Cerebellar nuclear complex (tissue), 1 donor: Measurements from ENCODE around the gene NHSL2.
"Not testable (repeated sequence)": the region's sequence is repeated elsewhere in the genome, so short reads cannot be mapped to it uniquely, and the experiment has no call there.

Experiments
- DNase-seq, 2 experiments: peaks; one replicate each; lab custom pipeline; 2025; lab: John Stamatoyannopoulos, UW

Gene NHSL2

DNA sequence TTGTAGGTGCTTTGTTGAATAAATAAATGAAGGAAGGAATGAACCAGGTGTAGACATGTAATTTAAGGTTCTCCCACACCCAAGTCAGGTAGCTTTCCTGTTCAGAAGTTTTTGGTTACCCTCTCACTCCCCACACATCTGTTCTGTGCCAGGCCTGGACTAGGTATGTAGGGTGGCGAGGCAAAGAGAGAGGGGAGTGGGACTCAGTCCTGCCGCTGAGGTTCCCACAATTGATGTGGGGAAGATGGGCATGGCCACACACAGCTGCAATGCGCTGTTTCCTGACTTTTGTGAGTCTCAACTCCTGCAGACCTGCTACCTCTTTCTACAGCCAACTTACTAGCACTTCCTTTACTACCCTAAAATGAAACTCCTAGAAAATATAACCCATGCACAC, 132.2 kb downstream of the NHSL2 start:
- DNase-seq, result no peak

DNA sequence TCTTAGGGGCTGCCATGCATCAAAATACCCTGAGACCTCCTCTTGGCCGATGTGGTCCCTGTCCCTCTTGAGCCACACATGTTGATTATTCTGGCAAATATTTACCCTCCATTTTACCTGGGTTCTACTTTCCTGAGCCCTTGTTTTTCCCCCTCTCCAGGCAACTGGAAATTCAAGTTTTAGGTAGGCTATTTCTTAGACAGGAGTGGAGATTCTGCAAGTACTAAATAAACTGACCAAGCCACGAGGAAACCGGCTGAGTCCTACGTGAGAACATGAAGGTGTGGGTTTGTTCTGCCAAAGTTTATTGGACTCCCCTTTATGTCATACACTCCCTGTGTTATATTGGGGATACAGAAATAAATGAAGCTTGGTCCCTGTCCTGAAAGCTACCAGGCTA, 133.0 kb downstream of the NHSL2 start:
- no peak for DNase-seq

DNA sequence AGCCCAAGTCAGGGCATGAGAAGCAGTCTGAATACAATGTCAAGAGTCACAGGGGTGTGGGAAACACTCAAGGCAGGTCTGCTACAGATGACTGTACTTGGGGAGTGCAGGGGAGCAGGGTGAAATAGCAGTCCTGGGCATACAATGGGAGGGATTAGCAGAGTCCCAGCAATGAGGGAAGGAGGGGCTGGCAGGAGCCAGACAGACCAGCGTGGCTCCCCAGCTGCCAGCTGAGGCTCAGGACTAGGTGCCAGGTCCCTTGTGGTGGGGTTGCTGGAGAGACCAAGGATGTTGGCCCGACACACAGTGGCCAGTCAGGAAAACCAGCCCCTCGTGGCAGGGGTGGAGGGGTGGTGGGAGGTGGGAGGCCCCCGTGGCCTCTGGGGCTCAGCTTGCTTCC, 134.5 kb downstream of the NHSL2 start:
- DNase-seq, result no peak

DNA sequence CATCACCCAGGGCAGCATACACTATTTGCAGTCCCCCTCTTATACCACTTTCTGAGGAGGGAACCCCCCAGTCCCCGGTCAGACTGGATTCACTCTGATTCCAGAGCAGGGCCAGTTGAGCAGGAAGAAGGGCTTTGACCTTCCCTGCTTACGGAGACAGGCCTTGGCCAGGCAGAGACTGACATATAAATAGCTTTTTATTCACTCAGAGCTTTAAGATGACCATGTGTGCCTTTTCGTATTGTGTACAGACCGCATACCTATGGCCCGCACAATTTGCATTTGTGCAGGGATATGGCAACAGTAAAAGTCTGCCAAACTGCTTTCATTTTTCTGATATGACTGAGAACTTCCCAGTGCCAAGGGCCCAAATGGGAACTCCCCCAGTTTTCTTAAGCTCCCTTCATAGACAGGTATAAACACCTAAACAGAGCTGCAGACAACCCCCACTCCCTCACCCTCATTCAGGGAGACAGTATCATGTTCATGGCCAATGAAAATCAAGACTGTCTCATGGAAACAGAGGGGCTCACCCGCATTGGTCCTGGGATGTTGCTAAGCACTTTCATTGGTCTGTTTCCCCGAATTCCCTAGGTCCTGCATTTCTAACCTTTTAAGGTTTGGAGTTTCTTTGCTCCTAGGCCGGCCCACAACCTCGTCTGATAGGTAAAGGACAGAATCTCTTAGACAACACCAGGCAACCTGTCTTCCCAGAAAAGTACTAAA, 135.1 kb downstream of the NHSL2 start:
- DNase-seq, result no peak

DNA sequence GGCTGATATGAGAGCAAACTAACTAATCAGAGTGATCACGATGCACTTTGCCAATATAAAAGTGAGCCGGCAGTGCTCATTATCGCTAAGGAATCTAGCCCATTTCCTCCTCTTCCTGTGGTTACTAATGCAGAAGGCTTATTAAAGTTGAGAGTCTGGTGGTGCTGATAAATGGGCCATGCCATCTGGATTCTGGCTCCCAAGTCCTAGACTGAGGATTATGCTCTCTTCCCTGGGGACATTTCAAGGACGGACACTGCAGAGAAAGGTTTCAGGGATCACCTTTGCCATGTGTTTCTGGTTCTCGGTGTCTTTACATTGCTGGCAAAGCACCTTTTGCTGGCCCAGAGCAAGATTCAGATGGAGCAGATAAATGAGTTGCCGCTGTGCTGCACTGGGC, 135.8 kb downstream of the NHSL2 start:
- no peak for DNase-seq

DNA sequence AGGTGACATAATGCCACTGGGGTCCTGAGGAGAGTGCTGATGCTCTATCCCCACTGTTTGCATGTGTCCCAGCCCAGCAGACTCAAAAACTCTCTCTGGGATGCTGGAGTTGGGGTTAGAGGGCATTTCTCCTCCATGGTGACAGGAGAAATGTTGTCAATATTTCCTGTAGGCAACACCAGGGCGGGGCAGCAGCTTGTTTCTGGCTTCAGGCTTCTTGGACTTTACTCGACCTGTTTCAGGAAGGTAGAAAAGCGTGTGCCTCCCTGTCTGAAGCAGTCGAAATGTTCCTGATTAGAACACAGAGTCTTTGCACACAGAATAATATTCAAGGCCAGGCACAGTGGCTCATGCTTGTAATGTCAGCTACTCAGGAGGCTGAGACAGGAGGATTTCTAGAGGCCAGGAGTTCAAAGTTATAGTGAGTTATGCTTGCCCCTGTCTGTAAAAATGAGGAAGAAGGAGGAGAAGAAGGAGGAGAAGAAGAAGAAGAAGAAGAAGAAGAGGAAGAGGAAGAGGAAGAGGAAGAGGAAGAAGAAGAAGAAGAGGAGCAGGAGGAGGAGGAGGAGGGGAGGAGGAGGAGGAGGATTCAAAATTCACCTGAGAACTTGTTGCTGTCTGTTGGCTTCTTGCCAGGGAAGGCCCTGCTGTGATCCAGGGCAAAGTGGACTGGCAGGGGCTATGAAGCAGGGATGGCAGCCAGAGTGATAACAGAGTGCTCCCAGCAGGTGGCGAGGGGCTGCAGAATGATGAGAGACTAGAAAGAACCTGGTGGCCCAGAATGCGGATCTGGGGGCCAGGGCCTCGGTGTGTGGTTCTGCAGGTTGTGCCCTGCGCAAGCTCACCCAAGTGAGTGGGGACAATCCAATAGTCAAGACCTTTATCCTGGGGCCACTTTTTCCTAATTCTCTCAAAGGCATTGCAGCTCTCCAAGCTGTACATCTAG, 138.1 kb downstream of the NHSL2 start:
- DNase-seq, result no peak

DNA sequence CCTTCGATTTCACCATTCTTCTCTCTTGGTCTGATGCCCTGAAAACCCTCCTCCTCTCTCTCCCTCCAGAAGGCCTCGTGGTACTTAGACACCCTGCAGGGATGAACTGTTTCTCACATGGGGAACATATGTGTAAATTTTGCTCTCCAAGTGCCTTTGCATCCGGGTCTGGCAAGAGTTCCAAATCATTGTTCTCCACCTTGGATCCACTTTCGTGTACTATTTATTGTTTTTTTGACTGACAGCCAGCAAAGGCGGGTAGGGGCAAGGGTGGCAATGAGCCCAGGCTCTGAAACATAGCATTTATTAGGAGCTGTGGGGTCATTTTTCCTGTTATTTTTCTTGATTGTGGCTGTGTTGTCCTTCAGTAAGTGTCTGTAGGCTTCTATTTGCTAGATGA, 139.4 kb downstream of the NHSL2 start:
- no peak for DNase-seq

DNA sequence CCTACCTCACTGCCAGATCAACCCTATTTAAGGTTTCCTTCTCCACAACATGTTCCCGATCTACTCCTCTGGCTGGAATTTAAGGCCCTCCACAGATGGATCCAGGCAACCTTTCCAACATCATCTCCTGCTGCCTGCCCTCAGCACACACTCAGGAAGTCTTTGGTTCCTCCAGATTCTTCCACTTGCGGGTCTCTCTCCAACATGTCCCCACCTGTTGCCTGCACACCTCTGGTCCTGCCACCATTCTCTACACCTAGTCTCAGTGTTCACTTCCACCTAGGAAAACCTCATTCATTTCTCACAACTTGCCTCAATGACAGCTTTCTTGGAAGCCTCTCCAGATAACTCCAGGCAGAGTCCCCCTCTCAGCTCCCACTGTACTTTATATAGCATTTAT, 140.9 kb downstream of the NHSL2 start:
- DNase-seq, result no peak

DNA sequence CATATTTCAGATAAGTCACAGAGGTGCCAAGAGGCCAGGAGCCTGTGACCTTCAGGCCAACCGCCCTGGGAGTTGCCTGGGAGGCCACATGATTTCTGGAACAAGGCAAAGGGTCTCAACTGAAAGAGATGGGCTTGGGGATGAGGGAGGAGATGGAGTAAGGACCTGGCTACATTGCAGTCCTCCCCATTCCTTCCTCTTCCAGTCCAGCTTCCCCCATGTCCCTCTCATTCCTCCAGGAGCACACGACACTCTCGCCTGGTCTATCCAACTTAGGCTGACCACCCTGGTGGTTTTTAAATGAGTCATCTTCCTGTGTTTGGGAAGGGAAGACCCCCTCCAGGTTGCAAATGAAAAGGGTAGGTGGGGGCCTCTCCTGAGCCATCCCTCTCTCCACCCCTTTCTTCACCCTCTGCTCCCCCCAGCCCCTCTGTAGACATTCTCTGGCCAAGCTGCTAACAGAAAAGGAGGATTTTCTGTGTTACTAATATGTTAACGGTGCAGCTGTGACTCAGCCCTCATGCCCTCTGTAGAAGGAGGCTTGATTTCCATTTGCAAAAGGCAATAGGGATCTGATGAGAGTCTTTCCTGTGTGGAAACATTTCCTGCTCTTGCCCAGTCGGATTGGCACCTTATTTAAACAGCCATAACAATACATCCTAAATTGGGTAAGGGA, 141.9 kb downstream of the NHSL2 start:
- DNase-seq, result no peak

DNA sequence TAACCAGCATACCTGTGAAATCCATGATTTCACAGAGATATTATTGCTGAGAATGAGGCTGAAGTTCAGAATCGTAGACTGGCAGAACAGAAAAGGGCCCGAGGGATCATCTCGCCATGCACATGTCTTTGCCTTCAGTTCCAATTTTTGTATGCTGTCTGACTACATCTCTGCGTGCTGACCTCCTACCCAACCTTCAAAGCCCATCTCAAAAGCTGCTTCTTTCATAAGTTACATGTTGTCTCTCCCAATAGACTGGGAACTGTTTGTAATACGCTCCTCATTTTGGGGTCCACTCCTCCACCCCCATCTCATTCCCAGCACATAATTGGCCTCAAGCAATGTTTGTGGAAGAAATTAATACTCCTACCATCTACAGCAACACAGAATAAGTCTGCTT, 142.9 kb downstream of the NHSL2 start:
- DNase-seq, result no peak

DNA sequence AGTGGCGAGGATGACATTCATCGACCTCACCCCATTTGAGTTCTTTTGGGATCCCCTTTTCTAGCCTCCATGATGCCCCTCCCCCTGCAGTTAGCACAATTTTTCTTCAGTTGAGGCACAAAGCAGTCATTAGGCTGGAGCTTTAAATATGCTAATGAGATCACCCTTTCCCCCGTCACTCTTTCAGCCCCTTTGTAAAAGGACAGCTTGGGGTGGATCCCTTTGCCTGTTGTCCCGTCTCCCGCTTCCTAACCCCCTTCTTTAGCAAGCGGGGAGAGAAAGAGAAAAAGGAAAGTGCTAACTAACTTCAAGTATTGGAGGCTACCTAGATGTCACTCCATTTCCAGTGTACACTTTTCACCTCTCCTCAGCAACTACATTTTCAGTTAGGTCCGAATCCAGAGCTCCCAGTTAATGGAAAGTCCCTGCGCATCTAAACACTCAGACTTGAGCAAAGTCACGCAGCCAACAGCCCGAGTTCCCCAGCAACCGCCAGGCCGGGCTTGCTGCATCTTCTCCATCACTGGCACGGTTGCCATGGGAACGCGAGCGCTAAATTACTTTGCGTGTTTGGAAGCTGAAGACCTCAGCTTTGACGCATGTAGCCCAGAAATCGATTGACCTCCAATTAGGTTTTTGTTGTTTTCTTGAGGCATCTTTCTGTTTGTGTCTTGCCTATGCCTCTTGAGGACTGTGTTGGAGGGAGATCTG, 144.3 kb downstream of the NHSL2 start:
- DNase-seq, result peak in 1 of 2 experiments; percentile 5

DNA sequence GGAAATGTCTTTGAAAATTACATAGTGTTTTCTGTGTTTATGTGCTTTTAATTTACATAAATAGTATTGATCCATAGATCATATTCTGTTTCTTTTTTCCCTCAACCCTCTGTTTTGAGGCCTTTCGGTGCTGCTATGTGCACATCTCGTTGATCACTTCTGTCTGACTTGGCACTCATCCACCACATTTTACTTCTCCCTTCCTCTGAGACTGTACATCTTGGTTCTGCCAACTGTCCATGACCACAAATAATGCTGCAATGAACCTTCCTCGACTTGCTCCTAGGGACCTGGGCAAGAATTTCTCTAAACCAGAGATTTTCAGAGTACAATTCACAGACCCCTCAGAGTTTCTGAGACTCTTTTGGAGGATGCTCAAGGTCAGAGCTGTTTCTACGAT, 146.7 kb downstream of the NHSL2 start:
- no peak for DNase-seq

DNA sequence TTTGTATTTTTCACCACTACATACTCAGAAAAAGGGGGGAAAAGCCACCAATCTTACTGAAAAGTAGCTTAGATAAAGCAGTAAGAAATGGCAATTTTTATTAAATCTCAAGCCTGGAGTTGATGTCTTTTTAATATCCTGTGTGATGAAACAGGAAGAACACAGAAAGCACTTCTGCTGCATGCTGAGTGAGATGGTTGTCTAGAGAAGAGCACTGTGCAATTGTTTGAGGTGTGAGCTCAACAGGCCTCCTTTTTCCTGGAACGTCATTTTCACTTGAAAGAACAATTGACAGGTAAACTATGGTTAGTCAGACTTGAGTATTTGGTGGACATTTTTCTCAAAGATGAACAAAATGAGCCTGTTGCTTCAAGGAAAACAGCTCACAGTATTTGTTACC, 147.2 kb downstream of the NHSL2 start:
- DNase-seq, result no peak

DNA sequence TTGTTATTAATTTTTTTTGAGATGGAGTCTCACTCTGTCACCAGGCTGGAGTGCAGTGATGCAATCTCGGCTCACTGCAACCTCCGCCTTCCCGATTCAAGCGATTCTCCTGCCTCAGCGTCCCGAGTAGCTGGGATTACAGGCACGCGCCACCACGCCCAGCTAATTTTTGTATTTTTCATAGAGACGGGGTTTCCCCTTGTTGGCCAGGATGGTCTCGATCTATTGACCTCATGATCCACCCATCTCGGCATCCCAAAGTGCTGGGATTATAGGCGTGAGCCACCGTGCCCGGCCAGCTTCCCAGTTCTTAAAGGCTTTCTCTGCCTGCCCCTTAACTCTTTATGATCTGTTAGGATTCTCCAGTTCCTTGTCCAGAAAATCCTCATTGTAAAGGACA, 147.7 kb downstream of the NHSL2 start:
- not testable (repeated sequence) for DNase-seq

DNA sequence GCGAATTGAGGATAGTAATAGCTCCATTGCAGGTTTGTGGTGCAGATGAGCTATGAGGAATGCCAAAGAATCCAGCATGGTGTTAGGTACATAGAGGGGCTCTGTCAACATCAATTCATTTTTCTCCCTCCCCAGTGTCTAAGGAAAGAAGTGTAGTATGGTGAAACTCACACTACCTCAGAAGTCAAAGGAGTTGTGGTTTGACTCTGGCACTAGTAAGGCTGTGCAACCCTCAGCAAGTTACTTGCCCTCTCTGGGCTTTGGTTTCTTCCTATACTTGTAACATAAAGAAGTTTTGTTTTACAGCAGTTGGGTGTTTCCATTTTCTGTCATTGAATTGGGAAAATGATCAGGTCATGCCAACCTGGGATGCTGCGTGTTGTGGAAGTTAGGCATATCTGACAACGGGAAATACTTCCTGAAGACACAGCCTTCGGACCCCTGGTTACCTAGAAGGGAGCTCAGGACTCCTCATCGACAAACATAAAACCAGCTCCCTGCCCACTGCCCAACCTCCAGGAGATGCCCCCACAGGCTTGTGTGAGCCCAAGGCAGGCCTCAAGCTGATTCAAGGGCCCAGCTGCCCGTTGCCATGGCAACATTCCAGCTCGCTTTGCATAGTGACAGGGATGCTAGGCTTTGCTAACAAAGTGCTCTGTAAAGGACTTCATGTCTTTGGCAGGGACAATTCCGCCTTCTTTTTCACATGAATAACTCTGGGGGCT, 149.7 kb downstream of the NHSL2 start:
- no peak for DNase-seq

DNA sequence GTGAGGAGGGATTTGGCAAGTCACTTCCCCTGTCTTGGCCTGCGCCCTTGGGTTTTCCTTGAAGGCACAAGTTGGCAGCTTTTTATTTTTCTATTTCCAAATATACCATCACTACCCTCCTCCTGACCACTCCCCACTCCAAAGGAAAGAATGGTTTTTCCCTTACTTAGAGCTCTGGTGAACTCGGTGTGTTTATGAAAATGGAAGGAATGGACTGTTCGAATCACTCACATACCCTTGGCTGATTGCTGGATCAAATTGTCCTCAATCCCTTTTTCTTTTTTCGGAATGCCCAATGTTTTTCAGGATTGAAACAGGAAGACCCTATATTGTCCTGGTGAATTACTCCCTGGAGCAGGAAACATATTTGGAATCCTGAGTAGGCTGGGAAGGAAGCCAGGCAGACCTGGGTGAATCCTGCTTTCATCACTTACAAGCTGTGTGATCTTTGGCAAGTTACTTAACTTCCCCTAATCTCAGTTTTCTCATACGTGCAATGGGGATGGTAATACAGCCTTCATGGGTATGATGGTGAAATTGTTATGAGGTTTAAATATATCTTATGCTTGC, 150.4 kb downstream of the NHSL2 start:
- DNase-seq, result no peak

DNA sequence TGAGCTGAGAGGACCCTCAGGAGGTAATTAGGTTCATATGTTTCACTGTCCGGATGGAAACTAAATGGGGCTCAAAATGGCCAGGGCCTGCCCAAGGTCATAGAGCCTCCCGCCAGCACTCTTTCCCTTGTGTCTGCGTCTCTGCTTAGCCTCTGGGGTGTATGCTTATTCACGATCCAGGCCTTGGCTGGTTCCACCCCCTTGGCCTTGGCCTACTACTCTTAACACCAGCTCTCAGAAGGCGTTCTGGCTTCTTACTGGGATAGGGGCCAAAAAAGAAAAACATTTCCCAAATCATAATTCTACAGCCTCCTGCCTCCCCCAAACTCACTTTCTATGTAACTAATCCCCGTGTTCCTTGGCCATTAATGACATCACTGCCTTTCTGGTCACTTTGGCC, 152.3 kb downstream of the NHSL2 start:
- no peak for DNase-seq

DNA sequence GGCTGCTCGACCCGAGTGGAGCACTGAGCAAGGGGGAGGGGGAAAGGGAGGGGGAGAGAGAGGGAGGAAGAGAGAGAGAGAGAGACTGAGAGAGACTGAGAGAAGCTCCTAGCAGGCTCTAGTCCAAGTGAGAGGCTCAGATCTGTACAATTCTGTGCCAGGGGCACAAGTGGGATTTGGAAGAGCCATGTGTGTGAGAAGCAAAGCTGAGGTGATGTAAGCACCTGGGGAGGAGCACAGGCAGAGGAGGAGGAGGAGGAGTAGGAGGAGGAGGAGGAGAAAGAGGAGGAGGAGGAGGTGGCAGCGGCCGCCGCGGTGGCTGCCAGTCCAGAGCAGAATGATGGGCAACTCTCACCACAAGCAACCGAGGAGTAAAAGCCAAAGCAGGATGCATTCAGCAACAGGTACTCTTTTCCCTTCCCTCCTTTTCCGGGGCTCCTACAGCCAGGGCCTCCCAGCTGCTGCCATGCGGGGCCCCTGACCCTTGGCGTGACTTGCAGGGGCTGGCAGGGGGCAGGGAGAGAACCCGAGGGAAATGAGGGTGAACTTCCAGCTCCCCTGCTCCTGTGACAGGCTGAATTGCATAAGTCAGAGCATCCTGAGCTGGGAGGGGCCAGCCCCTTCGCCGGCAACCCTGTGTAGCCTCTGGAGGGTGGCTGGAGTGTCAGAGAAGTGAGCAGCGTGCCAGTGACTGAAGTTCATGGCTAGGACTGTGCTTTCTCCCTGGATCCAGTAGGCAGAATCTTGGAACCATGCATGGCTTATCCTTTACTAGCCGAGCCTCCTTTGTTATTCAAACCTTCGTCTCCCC, 158.9 kb downstream of the NHSL2 start:
- DNase-seq, result peak in 1 of 2 experiments; percentile 7

DNA sequence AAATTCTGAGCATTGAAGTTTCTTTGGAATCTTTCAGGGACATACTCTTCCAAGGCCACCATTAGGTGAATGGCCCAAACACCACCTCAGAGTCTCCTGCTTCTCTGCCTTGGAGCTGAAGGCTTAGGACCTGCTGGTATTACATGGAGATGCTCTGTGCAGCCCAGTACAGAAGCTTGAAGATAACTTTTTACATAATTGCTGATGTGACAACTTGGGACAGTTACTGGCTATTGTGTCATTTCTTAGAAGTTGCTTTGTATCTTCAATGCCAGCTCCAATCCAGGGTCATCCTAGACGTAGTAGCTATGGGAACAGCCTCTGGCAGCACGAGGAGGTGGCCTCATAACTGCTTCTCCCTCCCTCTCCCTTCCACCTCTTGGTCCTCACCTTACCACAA, 160.6 kb downstream of the NHSL2 start:
- DNase-seq, result no peak

DNA sequence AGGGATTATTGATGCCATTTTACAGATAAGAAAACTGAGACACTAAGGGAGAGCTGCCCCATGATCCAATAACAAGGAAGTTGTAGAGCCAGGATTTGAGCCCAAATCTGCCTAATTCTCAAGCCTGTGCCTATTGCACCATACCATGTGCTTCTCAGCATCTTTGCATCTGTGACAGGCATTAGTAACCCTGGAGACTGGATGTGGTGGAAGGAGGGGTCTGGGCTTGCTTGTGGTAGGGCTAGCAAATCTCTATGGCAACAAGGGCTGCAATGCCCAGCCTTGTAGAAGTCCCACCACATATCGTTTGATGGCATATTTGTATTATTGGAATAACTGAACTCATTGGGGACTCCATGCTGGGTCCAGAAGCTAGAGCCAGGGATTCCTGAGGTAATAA, 163.0 kb downstream of the NHSL2 start:
- no peak for DNase-seq
